NCI-H2029 (cell line): ENCODE results near the gene MTHFD1L.

ENCODE experiments used
- DNase-seq: peaks from one replicate; lab custom pipeline; 2025; lab: John Stamatoyannopoulos, UW

MTHFD1L gene

GRCh38 chr6:150934380-150934779 is 68.9 kb downstream of the MTHFD1L start:
- no peak for DNase-seq

GRCh38 chr6:150936021-150936555 is 70.6 kb downstream of the MTHFD1L start:
- DNase-seq, result no peak

- DNase-seq, result no peak
These were observed 71.8 kb downstream of the MTHFD1L start for GRCh38 chr6:150937132-150937906.

GRCh38 chr6:150939399-150939798 is 73.9 kb downstream of the MTHFD1L start:
- DNase-seq, result no peak

GRCh38 chr6:150940941-150941340 is 75.4 kb downstream of the MTHFD1L start:
- no peak for DNase-seq

GRCh38 chr6:150949526-150949925 is 84.0 kb downstream of the MTHFD1L start:
- DNase-seq, result no peak

- DNase-seq, result no peak
These were observed 88.3 kb downstream of the MTHFD1L start for GRCh38 chr6:150953851-150954250.

GRCh38 chr6:150959166-150959565 is 93.7 kb downstream of the MTHFD1L start:
- no peak for DNase-seq

GRCh38 chr6:150962436-150962835 is 96.9 kb downstream of the MTHFD1L start:
- no peak for DNase-seq

- no peak for DNase-seq
These were observed 99.3 kb downstream of the MTHFD1L start for GRCh38 chr6:150964765-150965164.

- peak; percentile 51 for DNase-seq
These were observed 101.3 kb downstream of the MTHFD1L start for GRCh38 chr6:150966786-150967185.

- peak; percentile 4 for DNase-seq
These were observed 101.9 kb downstream of the MTHFD1L start for GRCh38 chr6:150967381-150967780.

- DNase-seq, result no peak
These were observed 102.4 kb downstream of the MTHFD1L start for GRCh38 chr6:150967910-150968309.

- no peak for DNase-seq
These were observed 104.4 kb downstream of the MTHFD1L start for GRCh38 chr6:150969901-150970300.

GRCh38 chr6:150971219-150971618 is 105.7 kb downstream of the MTHFD1L start:
- DNase-seq, result no peak

GRCh38 chr6:150975136-150975535 is 109.6 kb downstream of the MTHFD1L start:
- DNase-seq, result no peak

GRCh38 chr6:150977281-150977680 is 111.8 kb downstream of the MTHFD1L start:
- DNase-seq, result no peak

GRCh38 chr6:150978624-150979023 is 113.1 kb downstream of the MTHFD1L start:
- peak; percentile 7 for DNase-seq

GRCh38 chr6:150979826-150980350 is 114.4 kb downstream of the MTHFD1L start:
- DNase-seq, result no peak

- DNase-seq, result peak; percentile 26
These were observed 115.6 kb downstream of the MTHFD1L start for GRCh38 chr6:150981095-150981494.

- no peak for DNase-seq
These were observed 116.2 kb downstream of the MTHFD1L start for GRCh38 chr6:150981669-150982068.

GRCh38 chr6:150987371-150987828 is 121.9 kb downstream of the MTHFD1L start:
- no peak for DNase-seq

GRCh38 chr6:150987855-150988464 is 122.5 kb downstream of the MTHFD1L start:
- DNase-seq, result no peak
